Muscle of arm (tissue), 12 donors: Measurements from ENCODE around the gene QDPR. TPM values are rescaled to one million over a fixed set of nuclear protein-coding genes. Genes with fewer than 3 reads are reported as not detected.

Experiments
- DNase-seq: peaks from one replicate; pipeline ENCODE4 v3.0.0-alpha.2; 2013
- polyA plus RNA-seq, 12 donors: library from polyadenylated mRNA; unstranded; fragments of 120-200 nt; gene quantifications; one replicate each; pipeline ENCODE4 v1.2.1, GENCODE V29; 2013; ENCODE audit not compliant: insufficient read length in 12 of 12

The QDPR gene
- polyA plus RNA-seq, 12 donors: 34.4 to 105 (median 73.8) TPM; not detected in 1

GRCh38 chr4:17535242-17535641 lies 23.4 kb upstream of the QDPR start:
- no peak for DNase-seq

- no peak for DNase-seq
Measured at GRCh38 chr4:17534705-17535104, 22.8 kb upstream of the QDPR start.

GRCh38 chr4:17531538-17532285 lies 19.8 kb upstream of the QDPR start:
- no peak for DNase-seq

- DNase-seq: no peak
Measured at GRCh38 chr4:17528551-17529165, 16.8 kb upstream of the QDPR start.

- no peak for DNase-seq
Measured at GRCh38 chr4:17526695-17527477, 15.0 kb upstream of the QDPR start.

- no peak for DNase-seq
Measured at GRCh38 chr4:17523662-17524061, 11.8 kb upstream of the QDPR start.

- DNase-seq: no peak
Measured at GRCh38 chr4:17521595-17521994, 9.7 kb upstream of the QDPR start.

GRCh38 chr4:17517664-17518063 lies 5.8 kb upstream of the QDPR start:
- no peak for DNase-seq

- no peak for DNase-seq
Measured at GRCh38 chr4:17516980-17517379, 5.1 kb upstream of the QDPR start.

GRCh38 chr4:17515445-17516407 lies 3.8 kb upstream of the QDPR start:
- no peak for DNase-seq

- DNase-seq: no peak
Measured at GRCh38 chr4:17514865-17515264, 3.0 kb upstream of the QDPR start, which contains the start of gene CLRN2. Gene CLRN2, plus strand, starts transcription at chr4:17515165. Its CDS starts 102 bp downstream, at chr4:17515267.

- DNase-seq: no peak
Measured at GRCh38 chr4:17512973-17513665, 1.2 kb upstream of the QDPR start.

- peak; percentile 40 for DNase-seq
Measured at GRCh38 chr4:17511509-17511949, 361 bp downstream of the QDPR start.

GRCh38 chr4:17511051-17511450 lies 839 bp downstream of the QDPR start:
- DNase-seq: peak; percentile 18

GRCh38 chr4:17510582-17510981 lies 1.3 kb downstream of the QDPR start:
- no peak for DNase-seq

GRCh38 chr4:17504081-17504480 lies 7.8 kb downstream of the QDPR start:
- DNase-seq: no peak

- no peak for DNase-seq
Measured at GRCh38 chr4:17502756-17503155, 9.1 kb downstream of the QDPR start.

- no peak for DNase-seq
Measured at GRCh38 chr4:17500574-17500973, 11.3 kb downstream of the QDPR start.

- no peak for DNase-seq
Measured at GRCh38 chr4:17497890-17498523, 13.9 kb downstream of the QDPR start.
